LNCAP (cell line): ENCODE results near the gene UNC5B.

Experiments
- CTCF ChIP-seq: fragments of 450-650 bp; IDR thresholded peaks from 2 replicates; pipeline ENCODE4 v1.5.1; 2017; ENCODE audit warnings: mild to moderate bottlenecking

The UNC5B gene

GRCh38 chr10:71201849-71202248 is 10.5 kb upstream of the UNC5B start:
- TF ChIP-seq CTCF, result no peak

- no peak for TF ChIP-seq CTCF
These were observed 10.1 kb upstream of the UNC5B start for GRCh38 chr10:71202314-71202713.

GRCh38 chr10:71203124-71203523 is 9.2 kb upstream of the UNC5B start:
- no peak for TF ChIP-seq CTCF

GRCh38 chr10:71203716-71204115 is 8.7 kb upstream of the UNC5B start:
- no peak for TF ChIP-seq CTCF

GRCh38 chr10:71204746-71205145 is 7.6 kb upstream of the UNC5B start:
- TF ChIP-seq CTCF, result no peak

- TF ChIP-seq CTCF, result no peak
These were observed 6.9 kb upstream of the UNC5B start for GRCh38 chr10:71205468-71205867.

- TF ChIP-seq CTCF, result no peak
These were observed 5.5 kb upstream of the UNC5B start for GRCh38 chr10:71206911-71207310.

GRCh38 chr10:71207578-71207977 is 4.8 kb upstream of the UNC5B start:
- no peak for TF ChIP-seq CTCF
